H1 (cell line): ENCODE data around the gene NMRAL1. TPM values are rescaled to one million over a fixed set of nuclear protein-coding genes. Genes with fewer than 3 reads are reported as not detected.

Source experiments
- CTCF ChIA-PET: fragments of 300-600 bp; sonication (Branson Sonifier 250); formaldehyde crosslinking; loops from one replicate; lab custom pipeline; 2021; ENCODE audit not compliant: partially characterized antibody; lab: Charles Lee
- POLR2A ChIA-PET: fragments of 300-600 bp; sonication (Branson Sonifier 250); formaldehyde crosslinking; loops from one replicate; lab custom pipeline; 2021; ENCODE audit warnings: inconsistent platforms; ENCODE audit not compliant: partially characterized antibody; lab: Charles Lee
- DNase-seq, 2 experiments: peaks; one replicate each; pipeline versions ENCODE4 v3.0.0 to v3.0.0-alpha.2; 2010 to 2022; ENCODE audit warnings: low spot score in 2 of 2, low read depth in 1 of 2, mixed read lengths in 1 of 2
- FAIRE-seq: peaks from 2 replicates; lab custom pipeline; 2011; peaks lifted over from hg19 to GRCh38; lab: Jason Lieb, UNC
- H2AFZ ChIP-seq: 2 replicates; pipeline ENCODE4 v1.8.1; 2012; ENCODE audit warnings: low read length, inconsistent platforms
- H2AK5ac ChIP-seq: 2 replicates; pipeline ENCODE4 v1.6.1; 2013; ENCODE audit warnings: low read depth, low read length
- H2BK120ac ChIP-seq: replicated peaks from 2 replicates; pipeline ENCODE3; 2013; ENCODE audit warnings: low read depth, low read length, inconsistent platforms
- H2BK12ac ChIP-seq: 2 replicates; pipeline ENCODE4 v1.6.1; 2013; ENCODE audit warnings: low read depth, low read length
- H2BK15ac ChIP-seq: 2 replicates; pipeline ENCODE4 v1.6.1; 2013; ENCODE audit warnings: low read length
- H2BK20ac ChIP-seq: 2 replicates; pipeline ENCODE4 v1.6.1; 2013; ENCODE audit warnings: low read length
- H2BK5ac ChIP-seq: 2 replicates; pipeline ENCODE4 v1.6.1; 2013; ENCODE audit warnings: low read depth, low read length
- H3K14ac ChIP-seq: 2 replicates; pipeline ENCODE4 v1.6.1; 2013; ENCODE audit warnings: inconsistent platforms; ENCODE audit not compliant: insufficient read length
- H3K18ac ChIP-seq: 2 replicates; pipeline ENCODE4 v1.6.1; 2013; ENCODE audit warnings: low read length; ENCODE audit errors: extremely low read depth
- H3K23ac ChIP-seq: 2 replicates; pipeline ENCODE4 v1.6.1; 2013; ENCODE audit warnings: inconsistent platforms; ENCODE audit not compliant: insufficient read length
- H3K23me2 ChIP-seq: 2 replicates; pipeline ENCODE4 v1.6.1; 2013; ENCODE audit warnings: low read depth, low read length
- H3K27ac ChIP-seq: 2 replicates; pipeline ENCODE4 v1.6.1; 2011; ENCODE audit warnings: low read depth, low read length, inconsistent platforms
- H3K27me3 ChIP-seq, 4 experiments: replicated peaks in 1 of 4; 1 replicate in 1 of 4; 2 replicates in 3 of 4; pipeline versions ENCODE4 v1.6.1 to v1.8.1; 2011 to 2013; ENCODE audit warnings: low read length in 3 of 4, mild to moderate bottlenecking in 3 of 4, inconsistent platforms in 2 of 4, mixed read lengths in 2 of 4, moderate library complexity in 1 of 4; ENCODE audit not compliant: control insufficient read depth in 3 of 4, insufficient read depth in 3 of 4; ENCODE audit errors: extremely low read depth in 1 of 4
- H3K36me3 ChIP-seq, 4 experiments: 2 replicates each; pipeline versions ENCODE4 v1.6.1 to v1.8.1; 2011 to 2013; ENCODE audit warnings: mild to moderate bottlenecking in 4 of 4, low read length in 3 of 4, moderate library complexity in 2 of 4, control low read depth in 1 of 4, inconsistent platforms in 1 of 4; ENCODE audit not compliant: insufficient read depth in 4 of 4, control insufficient read depth in 2 of 4
- H3K4ac ChIP-seq: replicated peaks from 2 replicates; pipeline ENCODE3; 2013; ENCODE audit warnings: low read length, low read depth, mixed read lengths, inconsistent platforms; ENCODE audit not compliant: insufficient read length
- H3K4me1 ChIP-seq, 4 experiments: replicated peaks in 1 of 4; 1 replicate in 1 of 4; 2 replicates in 3 of 4; pipeline versions ENCODE4 v1.6.1 to v1.8.1; 2011 to 2013; ENCODE audit warnings: low read length in 3 of 4, inconsistent platforms in 2 of 4, mixed read lengths in 1 of 4; ENCODE audit not compliant: insufficient read depth in 4 of 4, control insufficient read depth in 3 of 4
- H3K4me2 ChIP-seq, 2 experiments: 2 replicates each; pipeline versions ENCODE4 v1.6.1 to v1.8.1; 2011 to 2013; ENCODE audit warnings: low read depth in 2 of 2, low read length in 2 of 2, control low read depth in 1 of 2, inconsistent platforms in 1 of 2, mild to moderate bottlenecking in 1 of 2; ENCODE audit not compliant: insufficient read depth in 1 of 2
- H3K4me3 ChIP-seq, 4 experiments: fragments of 200-600, 300-600 bp in 1 of 4; sonication (generic), shearing (Covaris generic), sonication (Bioruptor Twin) in 1 of 4; 2 replicates each; pipeline versions ENCODE4 v1.5.1 to v1.8.1; 2011 to 2016; ENCODE audit warnings: low read length in 4 of 4, low read depth in 3 of 4, control low read depth in 2 of 4, inconsistent platforms in 2 of 4, mild to moderate bottlenecking in 2 of 4, mixed read lengths in 1 of 4, moderate library complexity in 1 of 4; ENCODE audit not compliant: insufficient read depth in 2 of 4; ENCODE audit errors: extremely low read depth in 1 of 4
- H3K56ac ChIP-seq: replicated peaks from 2 replicates; pipeline ENCODE3; 2013; ENCODE audit warnings: low read depth, mild to moderate bottlenecking, mixed read lengths, low read length, inconsistent platforms; ENCODE audit not compliant: insufficient read length
- H3K79me1 ChIP-seq: 2 replicates; pipeline ENCODE4 v1.6.1; 2013; ENCODE audit warnings: low read depth, low read length, control low read depth
- H3K79me2 ChIP-seq, 2 experiments: 2 replicates each; pipeline versions ENCODE4 v1.6.1 to v1.8.1; 2012 to 2013; ENCODE audit warnings: low read length in 2 of 2, mild to moderate bottlenecking in 2 of 2, inconsistent platforms in 1 of 2; ENCODE audit not compliant: insufficient read depth in 2 of 2, control insufficient read depth in 1 of 2
- H3K9ac ChIP-seq, 4 experiments: replicated peaks in 1 of 4; 1 replicate in 1 of 4; 2 replicates in 3 of 4; pipeline versions ENCODE4 v1.6.1 to v1.8.1; 2011 to 2013; ENCODE audit warnings: low read depth in 3 of 4, low read length in 3 of 4, control low read depth in 2 of 4, mild to moderate bottlenecking in 2 of 4, moderate library complexity in 2 of 4, inconsistent platforms in 1 of 4; ENCODE audit errors: extremely low read depth in 1 of 4
- H3K9me3 ChIP-seq, 2 experiments: 2 replicates each; pipeline versions ENCODE4 v1.6.1 to v1.8.1; 2012 to 2013; ENCODE audit warnings: mild to moderate bottlenecking in 2 of 2, moderate library complexity in 2 of 2, control low read depth in 1 of 2, inconsistent platforms in 1 of 2, low read depth in 1 of 2, low read length in 1 of 2, mixed read lengths in 1 of 2; ENCODE audit not compliant: insufficient read depth in 2 of 2
- H4K20me1 ChIP-seq, 2 experiments: replicated peaks in 1 of 2; 2 replicates each; pipeline versions ENCODE3 to v1.8.1; 2011 to 2013; ENCODE audit warnings: inconsistent platforms in 2 of 2, low read length in 2 of 2, mild to moderate bottlenecking in 1 of 2; ENCODE audit not compliant: insufficient read depth in 2 of 2, control insufficient read depth in 1 of 2
- H4K5ac ChIP-seq: 2 replicates; pipeline ENCODE4 v1.6.1; 2013; ENCODE audit warnings: low read length, low read depth, mixed read lengths, inconsistent platforms; ENCODE audit not compliant: insufficient read length
- H4K8ac ChIP-seq: 2 replicates; pipeline ENCODE4 v1.8.0; 2013; ENCODE audit warnings: mild to moderate bottlenecking, moderate library complexity, low read length, inconsistent platforms; ENCODE audit not compliant: insufficient read depth; ENCODE audit errors: extremely low read depth
- H4K91ac ChIP-seq: replicated peaks from 2 replicates; pipeline ENCODE3; 2013; ENCODE audit warnings: low read length, mixed read lengths, inconsistent platforms; ENCODE audit not compliant: insufficient read length
- JUN ChIP-seq: IDR thresholded peaks from 2 replicates; pipeline ENCODE4 v1.6.1; 2011; ENCODE audit warnings: low read depth, mild to moderate bottlenecking, improper control_type of control experiment, low read length
- JUND ChIP-seq: IDR thresholded peaks from 2 replicates; pipeline ENCODE4 v1.6.1; 2011; ENCODE audit warnings: mild to moderate bottlenecking, improper control_type of control experiment, low read length
- RAD21 ChIP-seq, 2 experiments: IDR thresholded peaks in 1 of 2; conservative IDR thresholded peaks in 1 of 2; 2 replicates each; pipeline ENCODE4 v1.6.1; 2011; ENCODE audit warnings: low read depth in 2 of 2, low read length in 2 of 2, improper control_type of control experiment in 1 of 2, inconsistent platforms in 1 of 2, mild to moderate bottlenecking in 1 of 2, moderate library complexity in 1 of 2
- SP1 ChIP-seq: IDR thresholded peaks from 2 replicates; pipeline ENCODE4 v1.6.1; 2011; ENCODE audit warnings: low read depth, low read length
- WGBS, 2 experiments: shearing (Covaris generic) in 1 of 2; methylation state at CpG; one replicate each; pipeline versions ENCODE4 v1.1.6 to v1.1.7; 2013 to 2015; ENCODE audit warnings: low lambda C conversion rate in 2 of 2, mixed read lengths in 2 of 2, inconsistent platforms in 1 of 2, low coverage in 1 of 2, missing lambda C conversion rate in 1 of 2; ENCODE audit not compliant: insufficient replicate concordance in 2 of 2, insufficient coverage in 1 of 2, insufficient read length in 1 of 2; ENCODE audit errors: extremely low coverage in 1 of 2, missing lambda C conversion rate in 1 of 2; 5-methylcytosine and 5-hydroxymethylcytosine counted together
- polyA plus RNA-seq, 7 experiments: library from polyadenylated mRNA; depleted of rRNA in 3 of 7; stranded (reverse) in 5 of 7; unstranded in 2 of 7; fragments of >200 nt in 5 of 7; fragments of 200-250 nt in 2 of 7; gene quantifications; 1 replicate in 5 of 7; 2 replicates in 1 of 7; 4 replicates in 1 of 7; pipeline versions ENCODE4 v1.2.1 to v1.2.3, GENCODE V29; 2011 to 2013; ENCODE audit warnings: missing spikeins in 2 of 7, mixed read lengths in 2 of 7
- total RNA-seq: library from RNA; stranded (reverse); fragmentation: NEBNext Ultra II Directional; extraction: Animal tissue kit (Norgen Biotek cat#: 25700); gene quantifications from 2 replicates; pipeline ENCODE4 v1.2.1, GENCODE V29; 2021
- TF ChIP-seq, protein P1 (sequence below), 3 experiments: IDR thresholded peaks; 1 replicate in 2 of 3; 2 replicates in 1 of 3; pipeline versions ENCODE4 v1.5.1 to v1.6.1; 2011; ENCODE audit warnings: low read length in 3 of 3, mild to moderate bottlenecking in 3 of 3, inconsistent platforms in 2 of 3, low read depth in 1 of 3, moderate library complexity in 1 of 3; ENCODE audit not compliant: insufficient read depth in 1 of 3; ENCODE audit errors: control extremely low read depth in 1 of 3

The NMRAL1 gene
- total and polyA plus RNA-seq, 2 of the 8 experiments (the other 6 are each of a cell fraction or from before 2014, with no cell fraction given): 66.8 to 143 TPM

DNA sequence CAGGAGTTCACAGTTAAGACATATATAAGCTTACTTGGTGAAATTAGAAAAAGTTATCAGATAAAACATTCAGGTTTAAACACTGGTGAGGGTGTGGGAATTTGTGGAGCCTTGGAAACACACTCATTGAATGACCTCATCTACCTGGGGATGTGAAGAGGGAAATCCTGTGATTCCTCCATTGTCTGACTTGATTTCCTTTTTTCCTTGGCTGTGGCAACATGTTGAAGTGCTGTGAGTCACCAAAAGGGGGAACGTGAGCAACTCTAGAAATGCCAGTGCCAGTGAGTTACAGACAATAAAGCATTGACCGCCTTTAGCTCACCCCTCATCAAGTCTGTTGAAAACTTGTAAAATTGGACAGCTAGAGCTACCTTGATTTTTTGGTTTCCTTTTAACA lies 3.5 kb upstream of the NMRAL1 start:
- Histone ChIP-seq H3K79me2 (peaks cover 0 to 16% of the 10 kb centered on the region in 2 experiments; a peak in 3 of 4 replicates), H3K14ac (no peak overlapping the region), H3K23ac (no peak overlapping the region), H3K36me3 (no peaks in the 10 kb centered on the region), H2BK12ac (no peak overlapping the region), H2AK5ac (no peak overlapping the region; the same call in 1 of the 2 replicates), H3K9ac (no peak overlapping the region), H2BK20ac (no peak overlapping the region), H4K8ac (no peak overlapping the region)
- DNase-seq (no peak), FAIRE-seq (no peak)
- CTCF ChIA-PET: interaction anchor here (0.8 to 2.8 kb wide), 17 partner anchors 9 to 153 kb away, joined by 3 to 11 read pairs (median 4); partner anchors contain the start of gene C16orf96
- WGBS, 2 experiments: 67% methylated on average over 2 of the region's 2 CpGs; no CpG with 5 or more reads in 1 of the 2 experiments
- TF ChIP-seq, protein P1, sequence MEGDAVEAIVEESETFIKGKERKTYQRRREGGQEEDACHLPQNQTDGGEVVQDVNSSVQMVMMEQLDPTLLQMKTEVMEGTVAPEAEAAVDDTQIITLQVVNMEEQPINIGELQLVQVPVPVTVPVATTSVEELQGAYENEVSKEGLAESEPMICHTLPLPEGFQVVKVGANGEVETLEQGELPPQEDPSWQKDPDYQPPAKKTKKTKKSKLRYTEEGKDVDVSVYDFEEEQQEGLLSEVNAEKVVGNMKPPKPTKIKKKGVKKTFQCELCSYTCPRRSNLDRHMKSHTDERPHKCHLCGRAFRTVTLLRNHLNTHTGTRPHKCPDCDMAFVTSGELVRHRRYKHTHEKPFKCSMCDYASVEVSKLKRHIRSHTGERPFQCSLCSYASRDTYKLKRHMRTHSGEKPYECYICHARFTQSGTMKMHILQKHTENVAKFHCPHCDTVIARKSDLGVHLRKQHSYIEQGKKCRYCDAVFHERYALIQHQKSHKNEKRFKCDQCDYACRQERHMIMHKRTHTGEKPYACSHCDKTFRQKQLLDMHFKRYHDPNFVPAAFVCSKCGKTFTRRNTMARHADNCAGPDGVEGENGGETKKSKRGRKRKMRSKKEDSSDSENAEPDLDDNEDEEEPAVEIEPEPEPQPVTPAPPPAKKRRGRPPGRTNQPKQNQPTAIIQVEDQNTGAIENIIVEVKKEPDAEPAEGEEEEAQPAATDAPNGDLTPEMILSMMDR (IDR thresholded peaks at IDR 0.05; ENCODE audit: control extremely low read depth in 1 of 3, insufficient read depth in 1 of 3, low read depth in 1 of 3, low read length in 3 of 3): peak in 1 of 3 experiments; percentile 53; a peak in 1 of 4 replicates
- TF ChIP-seq RAD21 (IDR thresholded peaks at IDR 0.05 in 1 of 2, conservative IDR thresholded peaks at IDR 0.05 in 1 of 2; ENCODE audit: low read depth in 2 of 2, low read length in 2 of 2) (peak; percentile 13 to 39; a peak in 2 of 4 replicates), SP1 (no peak), JUND (peak; percentile 40; the same call in 1 of the 2 replicates), JUN (peak; percentile 33; the same call in 1 of the 2 replicates)
- TF ChIP-seq, all 59 proteins: peak for 4
- H3K23me2 ChIP-seq: peaks cover 6% of the 10 kb centered on the region; the same call in 1 of the 2 replicates
- H2AFZ ChIP-seq: no peak overlapping the region
- no peak overlapping the region for H3K4ac ChIP-seq
- H4K91ac ChIP-seq: no peak overlapping the region
- POLR2A ChIA-PET: interaction anchor here (0.6 to 14.4 kb wide), 6 partner anchors 9 to 139 kb away, joined by 3 to 257 read pairs (median 4); no protein-coding TSS in a partner anchor
- no peak overlapping the region for H3K27ac ChIP-seq
- no peak overlapping the region for H3K18ac ChIP-seq
- no peak overlapping the region for H2BK5ac ChIP-seq
- no peak overlapping the region for H4K5ac ChIP-seq
- H2BK15ac ChIP-seq: no peak overlapping the region
- H3K79me1 ChIP-seq: no peaks in the 10 kb centered on the region
- peaks cover 0 to 7% (median 7%) of the 10 kb centered on the region in 4 experiments; a peak in 6 of 7 replicates for H3K27me3 ChIP-seq
- H3K4me3 ChIP-seq: no peak overlapping the region
- H4K20me1 ChIP-seq: peaks cover 2 to 4% of the 10 kb centered on the region in 2 experiments
- peaks cover 0 to 3% of the 10 kb centered on the region in 2 experiments; a peak in 1 of 4 replicates for H3K9me3 ChIP-seq
- H3K4me2 ChIP-seq: no peak overlapping the region
- H3K4me1 ChIP-seq: peaks cover 0 to 9% (median 3%) of the 10 kb centered on the region in 4 experiments; a peak in 6 of 7 replicates
- no peak overlapping the region for H3K56ac ChIP-seq
- H2BK120ac ChIP-seq: no peak overlapping the region
